GM23338 (cell line): ENCODE results near the gene KIF2C.

Source experiments
- CREB1 ChIP-seq: fragments of 250-450 bp; sonication (Bioruptor Pico); IDR thresholded peaks from 2 replicates; pipeline ENCODE4 v1.5.0; 2020; ENCODE audit warnings: low read depth, mild to moderate bottlenecking, moderate library complexity
- EZH2 ChIP-seq: fragments of 200-600 bp; sonication (generic); IDR thresholded peaks from one replicate; pipeline ENCODE4 v1.8.0; 2017; ENCODE audit warnings: antibody characterized with exemption, mild to moderate bottlenecking, low read depth; ENCODE audit not compliant: unreplicated experiment
- EZH2phosphoT487 ChIP-seq: fragments of 200-600 bp; sonication (generic); IDR thresholded peaks from one replicate; pipeline ENCODE4 v1.8.1; 2018; ENCODE audit warnings: antibody characterized with exemption; ENCODE audit not compliant: unreplicated experiment
- JUNB ChIP-seq: IDR thresholded peaks from one replicate; pipeline ENCODE4 v1.6.1; 2016; ENCODE audit warnings: antibody characterized with exemption; ENCODE audit not compliant: unreplicated experiment
- POLR2AphosphoS5 ChIP-seq: IDR thresholded peaks from 2 replicates; pipeline ENCODE4 v1.6.1; 2016; ENCODE audit warnings: antibody characterized with exemption, low read depth
- ZNF114 ChIP-seq: fragments of 250-450 bp; sonication (Bioruptor Pico); IDR thresholded peaks from 2 replicates; pipeline ENCODE4 v1.5.0; 2020; ENCODE audit warnings: mild to moderate bottlenecking, moderate library complexity
- TF ChIP-seq, protein P1 (sequence below), 2 experiments: fragments of 200-600 bp in 1 of 2; sonication (generic) in 1 of 2; conservative IDR thresholded peaks; 2 replicates each; pipeline versions ENCODE4 v1.5.1 to v1.6.1; 2016 to 2017; ENCODE audit warnings: antibody characterized with exemption in 2 of 2, low read depth in 2 of 2, mild to moderate bottlenecking in 2 of 2, moderate library complexity in 1 of 2
- TF ChIP-seq, protein P2 (sequence below): IDR thresholded peaks from 2 replicates; pipeline ENCODE4 v1.6.1; 2016; ENCODE audit warnings: antibody characterized with exemption
- TF ChIP-seq, protein P3 (sequence below): IDR thresholded peaks from one replicate; pipeline ENCODE4 v1.6.1; 2018; ENCODE audit warnings: antibody characterized with exemption; ENCODE audit not compliant: unreplicated experiment
- TF ChIP-seq, protein P4 (sequence below): fragments of 250-450 bp; sonication (Bioruptor Pico); IDR thresholded peaks from 2 replicates; pipeline ENCODE4 v1.5.0; 2020; ENCODE audit warnings: mild to moderate bottlenecking, moderate library complexity

DNA sequence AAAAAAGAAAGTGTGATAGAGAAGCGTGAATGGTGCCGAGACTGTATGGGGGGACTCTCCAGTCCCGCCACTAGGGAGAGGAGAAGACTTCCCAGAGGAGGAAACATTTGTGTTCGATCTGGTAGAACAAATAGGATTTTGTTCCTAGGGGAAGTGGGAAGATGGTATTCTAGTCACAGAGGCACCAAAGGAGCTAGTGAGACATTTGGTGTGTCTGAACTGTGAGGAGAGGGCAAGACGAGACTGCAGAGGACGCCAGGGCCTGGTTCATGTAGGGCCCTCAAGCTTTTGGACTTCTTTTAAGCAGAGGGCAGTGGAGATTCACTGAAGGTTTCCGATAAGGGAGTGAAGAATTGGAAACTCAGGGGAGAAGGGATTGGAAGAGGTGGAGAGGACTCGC is 71.6 kb downstream of the KIF2C start:
- TF ChIP-seq, protein P1, sequence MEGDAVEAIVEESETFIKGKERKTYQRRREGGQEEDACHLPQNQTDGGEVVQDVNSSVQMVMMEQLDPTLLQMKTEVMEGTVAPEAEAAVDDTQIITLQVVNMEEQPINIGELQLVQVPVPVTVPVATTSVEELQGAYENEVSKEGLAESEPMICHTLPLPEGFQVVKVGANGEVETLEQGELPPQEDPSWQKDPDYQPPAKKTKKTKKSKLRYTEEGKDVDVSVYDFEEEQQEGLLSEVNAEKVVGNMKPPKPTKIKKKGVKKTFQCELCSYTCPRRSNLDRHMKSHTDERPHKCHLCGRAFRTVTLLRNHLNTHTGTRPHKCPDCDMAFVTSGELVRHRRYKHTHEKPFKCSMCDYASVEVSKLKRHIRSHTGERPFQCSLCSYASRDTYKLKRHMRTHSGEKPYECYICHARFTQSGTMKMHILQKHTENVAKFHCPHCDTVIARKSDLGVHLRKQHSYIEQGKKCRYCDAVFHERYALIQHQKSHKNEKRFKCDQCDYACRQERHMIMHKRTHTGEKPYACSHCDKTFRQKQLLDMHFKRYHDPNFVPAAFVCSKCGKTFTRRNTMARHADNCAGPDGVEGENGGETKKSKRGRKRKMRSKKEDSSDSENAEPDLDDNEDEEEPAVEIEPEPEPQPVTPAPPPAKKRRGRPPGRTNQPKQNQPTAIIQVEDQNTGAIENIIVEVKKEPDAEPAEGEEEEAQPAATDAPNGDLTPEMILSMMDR (conservative IDR thresholded peaks at IDR 0.05; ENCODE audit: low read depth in 2 of 2): no peak
- TF ChIP-seq EZH2 (no peak), POLR2AphosphoS5 (no peak), CREB1 (CRISPR knock-in tag) (no peak), EZH2phosphoT487 (no peak), JUNB (no peak), ZNF114 (CRISPR knock-in tag) (no peak)
- TF ChIP-seq, protein P2, sequence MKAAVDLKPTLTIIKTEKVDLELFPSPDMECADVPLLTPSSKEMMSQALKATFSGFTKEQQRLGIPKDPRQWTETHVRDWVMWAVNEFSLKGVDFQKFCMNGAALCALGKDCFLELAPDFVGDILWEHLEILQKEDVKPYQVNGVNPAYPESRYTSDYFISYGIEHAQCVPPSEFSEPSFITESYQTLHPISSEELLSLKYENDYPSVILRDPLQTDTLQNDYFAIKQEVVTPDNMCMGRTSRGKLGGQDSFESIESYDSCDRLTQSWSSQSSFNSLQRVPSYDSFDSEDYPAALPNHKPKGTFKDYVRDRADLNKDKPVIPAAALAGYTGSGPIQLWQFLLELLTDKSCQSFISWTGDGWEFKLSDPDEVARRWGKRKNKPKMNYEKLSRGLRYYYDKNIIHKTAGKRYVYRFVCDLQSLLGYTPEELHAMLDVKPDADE: no peak
- TF ChIP-seq, protein P3, sequence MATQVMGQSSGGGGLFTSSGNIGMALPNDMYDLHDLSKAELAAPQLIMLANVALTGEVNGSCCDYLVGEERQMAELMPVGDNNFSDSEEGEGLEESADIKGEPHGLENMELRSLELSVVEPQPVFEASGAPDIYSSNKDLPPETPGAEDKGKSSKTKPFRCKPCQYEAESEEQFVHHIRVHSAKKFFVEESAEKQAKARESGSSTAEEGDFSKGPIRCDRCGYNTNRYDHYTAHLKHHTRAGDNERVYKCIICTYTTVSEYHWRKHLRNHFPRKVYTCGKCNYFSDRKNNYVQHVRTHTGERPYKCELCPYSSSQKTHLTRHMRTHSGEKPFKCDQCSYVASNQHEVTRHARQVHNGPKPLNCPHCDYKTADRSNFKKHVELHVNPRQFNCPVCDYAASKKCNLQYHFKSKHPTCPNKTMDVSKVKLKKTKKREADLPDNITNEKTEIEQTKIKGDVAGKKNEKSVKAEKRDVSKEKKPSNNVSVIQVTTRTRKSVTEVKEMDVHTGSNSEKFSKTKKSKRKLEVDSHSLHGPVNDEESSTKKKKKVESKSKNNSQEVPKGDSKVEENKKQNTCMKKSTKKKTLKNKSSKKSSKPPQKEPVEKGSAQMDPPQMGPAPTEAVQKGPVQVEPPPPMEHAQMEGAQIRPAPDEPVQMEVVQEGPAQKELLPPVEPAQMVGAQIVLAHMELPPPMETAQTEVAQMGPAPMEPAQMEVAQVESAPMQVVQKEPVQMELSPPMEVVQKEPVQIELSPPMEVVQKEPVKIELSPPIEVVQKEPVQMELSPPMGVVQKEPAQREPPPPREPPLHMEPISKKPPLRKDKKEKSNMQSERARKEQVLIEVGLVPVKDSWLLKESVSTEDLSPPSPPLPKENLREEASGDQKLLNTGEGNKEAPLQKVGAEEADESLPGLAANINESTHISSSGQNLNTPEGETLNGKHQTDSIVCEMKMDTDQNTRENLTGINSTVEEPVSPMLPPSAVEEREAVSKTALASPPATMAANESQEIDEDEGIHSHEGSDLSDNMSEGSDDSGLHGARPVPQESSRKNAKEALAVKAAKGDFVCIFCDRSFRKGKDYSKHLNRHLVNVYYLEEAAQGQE: no peak
- TF ChIP-seq, protein P4, sequence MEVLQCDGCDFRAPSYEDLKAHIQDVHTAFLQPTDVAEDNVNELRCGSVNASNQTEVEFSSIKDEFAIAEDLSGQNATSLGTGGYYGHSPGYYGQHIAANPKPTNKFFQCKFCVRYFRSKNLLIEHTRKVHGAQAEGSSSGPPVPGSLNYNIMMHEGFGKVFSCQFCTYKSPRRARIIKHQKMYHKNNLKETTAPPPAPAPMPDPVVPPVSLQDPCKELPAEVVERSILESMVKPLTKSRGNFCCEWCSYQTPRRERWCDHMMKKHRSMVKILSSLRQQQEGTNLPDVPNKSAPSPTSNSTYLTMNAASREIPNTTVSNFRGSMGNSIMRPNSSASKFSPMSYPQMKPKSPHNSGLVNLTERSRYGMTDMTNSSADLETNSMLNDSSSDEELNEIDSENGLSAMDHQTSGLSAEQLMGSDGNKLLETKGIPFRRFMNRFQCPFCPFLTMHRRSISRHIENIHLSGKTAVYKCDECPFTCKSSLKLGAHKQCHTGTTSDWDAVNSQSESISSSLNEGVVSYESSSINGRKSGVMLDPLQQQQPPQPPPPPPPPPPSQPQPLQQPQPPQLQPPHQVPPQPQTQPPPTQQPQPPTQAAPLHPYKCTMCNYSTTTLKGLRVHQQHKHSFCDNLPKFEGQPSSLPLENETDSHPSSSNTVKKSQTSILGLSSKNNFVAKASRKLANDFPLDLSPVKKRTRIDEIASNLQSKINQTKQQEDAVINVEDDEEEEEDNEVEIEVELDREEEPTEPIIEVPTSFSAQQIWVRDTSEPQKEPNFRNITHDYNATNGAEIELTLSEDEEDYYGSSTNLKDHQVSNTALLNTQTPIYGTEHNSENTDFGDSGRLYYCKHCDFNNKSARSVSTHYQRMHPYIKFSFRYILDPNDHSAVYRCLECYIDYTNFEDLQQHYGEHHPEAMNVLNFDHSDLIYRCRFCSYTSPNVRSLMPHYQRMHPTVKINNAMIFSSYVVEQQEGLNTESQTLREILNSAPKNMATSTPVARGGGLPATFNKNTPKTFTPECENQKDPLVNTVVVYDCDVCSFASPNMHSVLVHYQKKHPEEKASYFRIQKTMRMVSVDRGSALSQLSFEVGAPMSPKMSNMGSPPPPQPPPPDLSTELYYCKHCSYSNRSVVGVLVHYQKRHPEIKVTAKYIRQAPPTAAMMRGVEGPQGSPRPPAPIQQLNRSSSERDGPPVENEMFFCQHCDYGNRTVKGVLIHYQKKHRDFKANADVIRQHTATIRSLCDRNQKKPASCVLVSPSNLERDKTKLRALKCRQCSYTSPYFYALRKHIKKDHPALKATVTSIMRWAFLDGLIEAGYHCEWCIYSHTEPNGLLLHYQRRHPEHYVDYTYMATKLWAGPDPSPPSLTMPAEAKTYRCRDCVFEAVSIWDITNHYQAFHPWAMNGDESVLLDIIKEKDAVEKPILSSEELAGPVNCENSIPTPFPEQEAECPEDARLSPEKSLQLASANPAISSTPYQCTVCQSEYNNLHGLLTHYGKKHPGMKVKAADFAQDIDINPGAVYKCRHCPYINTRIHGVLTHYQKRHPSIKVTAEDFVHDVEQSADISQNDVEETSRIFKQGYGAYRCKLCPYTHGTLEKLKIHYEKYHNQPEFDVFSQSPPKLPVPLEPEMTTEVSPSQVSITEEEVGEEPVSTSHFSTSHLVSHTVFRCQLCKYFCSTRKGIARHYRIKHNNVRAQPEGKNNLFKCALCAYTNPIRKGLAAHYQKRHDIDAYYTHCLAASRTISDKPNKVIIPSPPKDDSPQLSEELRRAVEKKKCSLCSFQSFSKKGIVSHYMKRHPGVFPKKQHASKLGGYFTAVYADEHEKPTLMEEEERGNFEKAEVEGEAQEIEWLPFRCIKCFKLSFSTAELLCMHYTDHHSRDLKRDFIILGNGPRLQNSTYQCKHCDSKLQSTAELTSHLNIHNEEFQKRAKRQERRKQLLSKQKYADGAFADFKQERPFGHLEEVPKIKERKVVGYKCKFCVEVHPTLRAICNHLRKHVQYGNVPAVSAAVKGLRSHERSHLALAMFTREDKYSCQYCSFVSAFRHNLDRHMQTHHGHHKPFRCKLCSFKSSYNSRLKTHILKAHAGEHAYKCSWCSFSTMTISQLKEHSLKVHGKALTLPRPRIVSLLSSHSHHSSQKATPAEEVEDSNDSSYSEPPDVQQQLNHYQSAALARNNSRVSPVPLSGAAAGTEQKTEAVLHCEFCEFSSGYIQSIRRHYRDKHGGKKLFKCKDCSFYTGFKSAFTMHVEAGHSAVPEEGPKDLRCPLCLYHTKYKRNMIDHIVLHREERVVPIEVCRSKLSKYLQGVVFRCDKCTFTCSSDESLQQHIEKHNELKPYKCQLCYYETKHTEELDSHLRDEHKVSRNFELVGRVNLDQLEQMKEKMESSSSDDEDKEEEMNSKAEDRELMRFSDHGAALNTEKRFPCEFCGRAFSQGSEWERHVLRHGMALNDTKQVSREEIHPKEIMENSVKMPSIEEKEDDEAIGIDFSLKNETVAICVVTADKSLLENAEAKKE: no peak
